Measurements from ENCODE around the gene TAX1BP1. TPM values are rescaled to one million over a fixed set of nuclear protein-coding genes. Genes with fewer than 3 reads are reported as not detected.

Gene TAX1BP1
- total and polyA plus RNA-seq, 2 donors (not counting 3 experiments of a cell fraction or from before 2014, with no cell fraction given) = 77.7 to 93.2 TPM

GRCh38 chr7:27693794-27694193, 46.2 kb upstream of the TAX1BP1 start:
- no peak overlapping the region for H2AFZ ChIP-seq (ENCODE audit: low read depth, low read length)
- intact Hi-C loops (cut with micrococcal nuclease) = no loop called here

More at GRCh38 chr7:27693794-27694193, 46.2 kb upstream of the TAX1BP1 start:
- Histone ChIP-seq H3K4me2 (ENCODE audit: insufficient read depth, low read length) (no peak overlapping the region), H3K27ac (ENCODE audit: insufficient read depth, low read depth, low read length) (no peak overlapping the region), H3K79me2 (ENCODE audit: control insufficient read depth, insufficient read depth, low read length) (no peaks in the 10 kb centered on the region), H3K4me1 (ENCODE audit: control insufficient read depth, extremely low read depth, insufficient read depth, low read length) (no peaks in the 10 kb centered on the region), H4K20me1 (replicated peaks; ENCODE audit: control insufficient read depth, extremely low read depth, insufficient read depth, low read length) (no peaks in the 10 kb centered on the region), H3K9ac (replicated peaks; ENCODE audit: extremely low read depth, insufficient read depth, low read length) (no peak overlapping the region), H3K36me3 (ENCODE audit: control insufficient read depth in 2 of 2, extremely low read depth in 1 of 2, insufficient read depth in 2 of 2, low read length in 2 of 2) (no peaks in the 10 kb centered on the region), H3K9me1 (replicated peaks; ENCODE audit: control insufficient read depth, extremely low read depth, insufficient read depth, low read length) (no peaks in the 10 kb centered on the region), H3K9me3 (replicated peaks; ENCODE audit: control insufficient read depth, insufficient read depth, low read length) (no peaks in the 10 kb centered on the region), H3K27me3 (ENCODE audit: control insufficient read depth in 2 of 2, insufficient read depth in 2 of 2, low read length in 2 of 2) (no peaks in the 10 kb centered on the region), H3K4me3 (replicated peaks in 1 of 3; ENCODE audit: insufficient read depth in 1 of 3, low read depth in 1 of 3, low read length in 3 of 3) (no peak overlapping the region)
- no TSS peak for BruUV-seq (replicated peaks)
- ChIA-PET CTCF (interaction anchor here (1.0 to 1.4 kb wide), 4 partner anchors 11 to 498 kb away, joined by 3 to 9 read pairs (median 4); no protein-coding TSS in a partner anchor), POLR2A (no interaction called here)
- DNase-seq (ENCODE audit: low read depth, low spot score) (no peak), FAIRE-seq (no peak)
- dilution Hi-C loops (cut with MboI; ENCODE audit: extremely low pct_ligation_motif_present, low sequenced_read_pairs) = no loop called here
- TF ChIP-seq, protein P1, sequence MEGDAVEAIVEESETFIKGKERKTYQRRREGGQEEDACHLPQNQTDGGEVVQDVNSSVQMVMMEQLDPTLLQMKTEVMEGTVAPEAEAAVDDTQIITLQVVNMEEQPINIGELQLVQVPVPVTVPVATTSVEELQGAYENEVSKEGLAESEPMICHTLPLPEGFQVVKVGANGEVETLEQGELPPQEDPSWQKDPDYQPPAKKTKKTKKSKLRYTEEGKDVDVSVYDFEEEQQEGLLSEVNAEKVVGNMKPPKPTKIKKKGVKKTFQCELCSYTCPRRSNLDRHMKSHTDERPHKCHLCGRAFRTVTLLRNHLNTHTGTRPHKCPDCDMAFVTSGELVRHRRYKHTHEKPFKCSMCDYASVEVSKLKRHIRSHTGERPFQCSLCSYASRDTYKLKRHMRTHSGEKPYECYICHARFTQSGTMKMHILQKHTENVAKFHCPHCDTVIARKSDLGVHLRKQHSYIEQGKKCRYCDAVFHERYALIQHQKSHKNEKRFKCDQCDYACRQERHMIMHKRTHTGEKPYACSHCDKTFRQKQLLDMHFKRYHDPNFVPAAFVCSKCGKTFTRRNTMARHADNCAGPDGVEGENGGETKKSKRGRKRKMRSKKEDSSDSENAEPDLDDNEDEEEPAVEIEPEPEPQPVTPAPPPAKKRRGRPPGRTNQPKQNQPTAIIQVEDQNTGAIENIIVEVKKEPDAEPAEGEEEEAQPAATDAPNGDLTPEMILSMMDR (IDR thresholded peaks at IDR 0.05; ENCODE audit: extremely low read depth in 1 of 2, insufficient read depth in 1 of 2, low read depth in 1 of 2, low read length in 2 of 2) = no peak
- no peak for TF ChIP-seq GATA2 (IDR thresholded peaks at IDR 0.05; ENCODE audit: insufficient read depth, insufficient read length, low read depth, low read length)
- no peak for TF ChIP-seq MAX (IDR thresholded peaks at IDR 0.05; ENCODE audit: insufficient read depth, insufficient read length)
- no peak for TF ChIP-seq EZH2 (IDR thresholded peaks at IDR 0.05; ENCODE audit: borderline replicate concordance, low read depth, low read length, severe bottlenecking)
- no peak for TF ChIP-seq FOS (IDR thresholded peaks at IDR 0.05; ENCODE audit: borderline replicate concordance, insufficient read depth, low read length)
- TF ChIP-seq POLR2A (IDR thresholded peaks at IDR 0.05; ENCODE audit: low read depth, low read length) = no peak
- no peak for TF ChIP-seq MYC (IDR thresholded peaks at IDR 0.05; ENCODE audit: low read depth, low read length)
- TF ChIP-seq JUN (IDR thresholded peaks at IDR 0.05; ENCODE audit: borderline replicate concordance, insufficient read depth, insufficient read length, low read depth) = no peak
- TF ChIP-seq POLR2AphosphoS5 (IDR thresholded peaks at IDR 0.05; ENCODE audit: insufficient read depth, low read depth, low read length) = no peak

Measured in endothelial cell of umbilical vein (primary cell).